DND-41 (cell line): ENCODE data around the gene IDH2.
"Not testable (repeated sequence)": the region's sequence is repeated elsewhere in the genome, so short reads cannot be mapped to it uniquely, and the experiment has no call there.

Source experiments
- EZH2 ChIP-seq: IDR thresholded peaks from 3 replicates; pipeline ENCODE4 v1.6.1; 2012; ENCODE audit warnings: borderline replicate concordance, low read depth, mild to moderate bottlenecking, moderate library complexity, low read length, inconsistent platforms; ENCODE audit not compliant: severe bottlenecking
- TF ChIP-seq, protein P1 (sequence below): IDR thresholded peaks from 2 replicates; pipeline ENCODE4 v1.5.1; 2012; ENCODE audit warnings: borderline replicate concordance, low read length, moderate library complexity, mild to moderate bottlenecking; ENCODE audit not compliant: poor library complexity, severe bottlenecking; ENCODE audit errors: extremely low read depth

- TF ChIP-seq, protein P1, sequence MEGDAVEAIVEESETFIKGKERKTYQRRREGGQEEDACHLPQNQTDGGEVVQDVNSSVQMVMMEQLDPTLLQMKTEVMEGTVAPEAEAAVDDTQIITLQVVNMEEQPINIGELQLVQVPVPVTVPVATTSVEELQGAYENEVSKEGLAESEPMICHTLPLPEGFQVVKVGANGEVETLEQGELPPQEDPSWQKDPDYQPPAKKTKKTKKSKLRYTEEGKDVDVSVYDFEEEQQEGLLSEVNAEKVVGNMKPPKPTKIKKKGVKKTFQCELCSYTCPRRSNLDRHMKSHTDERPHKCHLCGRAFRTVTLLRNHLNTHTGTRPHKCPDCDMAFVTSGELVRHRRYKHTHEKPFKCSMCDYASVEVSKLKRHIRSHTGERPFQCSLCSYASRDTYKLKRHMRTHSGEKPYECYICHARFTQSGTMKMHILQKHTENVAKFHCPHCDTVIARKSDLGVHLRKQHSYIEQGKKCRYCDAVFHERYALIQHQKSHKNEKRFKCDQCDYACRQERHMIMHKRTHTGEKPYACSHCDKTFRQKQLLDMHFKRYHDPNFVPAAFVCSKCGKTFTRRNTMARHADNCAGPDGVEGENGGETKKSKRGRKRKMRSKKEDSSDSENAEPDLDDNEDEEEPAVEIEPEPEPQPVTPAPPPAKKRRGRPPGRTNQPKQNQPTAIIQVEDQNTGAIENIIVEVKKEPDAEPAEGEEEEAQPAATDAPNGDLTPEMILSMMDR: not testable (repeated sequence)
- not testable (repeated sequence) for TF ChIP-seq EZH2
These were observed 44.0 kb upstream of the IDH2 start for GRCh38 chr15:90146198-90146761.
